H1 (cell line): ENCODE measurements around the gene ZWILCH. TPM values are rescaled to one million over a fixed set of nuclear protein-coding genes. Genes with fewer than 3 reads are reported as not detected.

Experiments used
- CTCF ChIA-PET: fragments of 300-600 bp; sonication (Branson Sonifier 250); formaldehyde crosslinking; loops from one replicate; lab custom pipeline; 2021; ENCODE audit not compliant: partially characterized antibody; lab: Charles Lee
- POLR2A ChIA-PET: fragments of 300-600 bp; sonication (Branson Sonifier 250); formaldehyde crosslinking; loops from one replicate; lab custom pipeline; 2021; ENCODE audit warnings: inconsistent platforms; ENCODE audit not compliant: partially characterized antibody; lab: Charles Lee
- DNase-seq, 2 experiments: peaks; one replicate each; pipeline versions ENCODE4 v3.0.0 to v3.0.0-alpha.2; 2010 to 2022; ENCODE audit warnings: low spot score in 2 of 2, low read depth in 1 of 2, mixed read lengths in 1 of 2
- FAIRE-seq: peaks from 2 replicates; lab custom pipeline; 2011; peaks lifted over from hg19 to GRCh38; lab: Jason Lieb, UNC
- H2AFZ ChIP-seq: 2 replicates; pipeline ENCODE4 v1.8.1; 2012; ENCODE audit warnings: low read length, inconsistent platforms
- H2AK5ac ChIP-seq: 2 replicates; pipeline ENCODE4 v1.6.1; 2013; ENCODE audit warnings: low read depth, low read length
- H2BK120ac ChIP-seq: replicated peaks from 2 replicates; pipeline ENCODE3; 2013; ENCODE audit warnings: low read depth, low read length, inconsistent platforms
- H2BK12ac ChIP-seq: 2 replicates; pipeline ENCODE4 v1.6.1; 2013; ENCODE audit warnings: low read depth, low read length
- H2BK15ac ChIP-seq: 2 replicates; pipeline ENCODE4 v1.6.1; 2013; ENCODE audit warnings: low read length
- H2BK20ac ChIP-seq: 2 replicates; pipeline ENCODE4 v1.6.1; 2013; ENCODE audit warnings: low read length
- H2BK5ac ChIP-seq: 2 replicates; pipeline ENCODE4 v1.6.1; 2013; ENCODE audit warnings: low read depth, low read length
- H3K14ac ChIP-seq: 2 replicates; pipeline ENCODE4 v1.6.1; 2013; ENCODE audit warnings: inconsistent platforms; ENCODE audit not compliant: insufficient read length
- H3K18ac ChIP-seq: 2 replicates; pipeline ENCODE4 v1.6.1; 2013; ENCODE audit warnings: low read length; ENCODE audit errors: extremely low read depth
- H3K23ac ChIP-seq: 2 replicates; pipeline ENCODE4 v1.6.1; 2013; ENCODE audit warnings: inconsistent platforms; ENCODE audit not compliant: insufficient read length
- H3K23me2 ChIP-seq: 2 replicates; pipeline ENCODE4 v1.6.1; 2013; ENCODE audit warnings: low read depth, low read length
- H3K27ac ChIP-seq: 2 replicates; pipeline ENCODE4 v1.6.1; 2011; ENCODE audit warnings: low read depth, low read length, inconsistent platforms
- H3K27me3 ChIP-seq, 4 experiments: replicated peaks in 1 of 4; 1 replicate in 1 of 4; 2 replicates in 3 of 4; pipeline versions ENCODE4 v1.6.1 to v1.8.1; 2011 to 2013; ENCODE audit warnings: low read length in 3 of 4, mild to moderate bottlenecking in 3 of 4, inconsistent platforms in 2 of 4, mixed read lengths in 2 of 4, moderate library complexity in 1 of 4; ENCODE audit not compliant: control insufficient read depth in 3 of 4, insufficient read depth in 3 of 4; ENCODE audit errors: extremely low read depth in 1 of 4
- H3K36me3 ChIP-seq, 4 experiments: 2 replicates each; pipeline versions ENCODE4 v1.6.1 to v1.8.1; 2011 to 2013; ENCODE audit warnings: mild to moderate bottlenecking in 4 of 4, low read length in 3 of 4, moderate library complexity in 2 of 4, control low read depth in 1 of 4, inconsistent platforms in 1 of 4; ENCODE audit not compliant: insufficient read depth in 4 of 4, control insufficient read depth in 2 of 4
- H3K4ac ChIP-seq: replicated peaks from 2 replicates; pipeline ENCODE3; 2013; ENCODE audit warnings: low read length, low read depth, mixed read lengths, inconsistent platforms; ENCODE audit not compliant: insufficient read length
- H3K4me1 ChIP-seq, 4 experiments: replicated peaks in 1 of 4; 1 replicate in 1 of 4; 2 replicates in 3 of 4; pipeline versions ENCODE4 v1.6.1 to v1.8.1; 2011 to 2013; ENCODE audit warnings: low read length in 3 of 4, inconsistent platforms in 2 of 4, mixed read lengths in 1 of 4; ENCODE audit not compliant: insufficient read depth in 4 of 4, control insufficient read depth in 3 of 4
- H3K4me2 ChIP-seq, 2 experiments: 2 replicates each; pipeline versions ENCODE4 v1.6.1 to v1.8.1; 2011 to 2013; ENCODE audit warnings: low read depth in 2 of 2, low read length in 2 of 2, control low read depth in 1 of 2, inconsistent platforms in 1 of 2, mild to moderate bottlenecking in 1 of 2; ENCODE audit not compliant: insufficient read depth in 1 of 2
- H3K4me3 ChIP-seq, 4 experiments: fragments of 200-600, 300-600 bp in 1 of 4; sonication (generic), shearing (Covaris generic), sonication (Bioruptor Twin) in 1 of 4; 2 replicates each; pipeline versions ENCODE4 v1.5.1 to v1.8.1; 2011 to 2016; ENCODE audit warnings: low read length in 4 of 4, low read depth in 3 of 4, control low read depth in 2 of 4, inconsistent platforms in 2 of 4, mild to moderate bottlenecking in 2 of 4, mixed read lengths in 1 of 4, moderate library complexity in 1 of 4; ENCODE audit not compliant: insufficient read depth in 2 of 4; ENCODE audit errors: extremely low read depth in 1 of 4
- H3K56ac ChIP-seq: replicated peaks from 2 replicates; pipeline ENCODE3; 2013; ENCODE audit warnings: low read depth, mild to moderate bottlenecking, mixed read lengths, low read length, inconsistent platforms; ENCODE audit not compliant: insufficient read length
- H3K79me1 ChIP-seq: 2 replicates; pipeline ENCODE4 v1.6.1; 2013; ENCODE audit warnings: low read depth, low read length, control low read depth
- H3K79me2 ChIP-seq, 2 experiments: 2 replicates each; pipeline versions ENCODE4 v1.6.1 to v1.8.1; 2012 to 2013; ENCODE audit warnings: low read length in 2 of 2, mild to moderate bottlenecking in 2 of 2, inconsistent platforms in 1 of 2; ENCODE audit not compliant: insufficient read depth in 2 of 2, control insufficient read depth in 1 of 2
- H3K9ac ChIP-seq, 4 experiments: replicated peaks in 1 of 4; 1 replicate in 1 of 4; 2 replicates in 3 of 4; pipeline versions ENCODE4 v1.6.1 to v1.8.1; 2011 to 2013; ENCODE audit warnings: low read depth in 3 of 4, low read length in 3 of 4, control low read depth in 2 of 4, mild to moderate bottlenecking in 2 of 4, moderate library complexity in 2 of 4, inconsistent platforms in 1 of 4; ENCODE audit errors: extremely low read depth in 1 of 4
- H3K9me3 ChIP-seq, 2 experiments: 2 replicates each; pipeline versions ENCODE4 v1.6.1 to v1.8.1; 2012 to 2013; ENCODE audit warnings: mild to moderate bottlenecking in 2 of 2, moderate library complexity in 2 of 2, control low read depth in 1 of 2, inconsistent platforms in 1 of 2, low read depth in 1 of 2, low read length in 1 of 2, mixed read lengths in 1 of 2; ENCODE audit not compliant: insufficient read depth in 2 of 2
- H4K20me1 ChIP-seq, 2 experiments: replicated peaks in 1 of 2; 2 replicates each; pipeline versions ENCODE3 to v1.8.1; 2011 to 2013; ENCODE audit warnings: inconsistent platforms in 2 of 2, low read length in 2 of 2, mild to moderate bottlenecking in 1 of 2; ENCODE audit not compliant: insufficient read depth in 2 of 2, control insufficient read depth in 1 of 2
- H4K5ac ChIP-seq: 2 replicates; pipeline ENCODE4 v1.6.1; 2013; ENCODE audit warnings: low read length, low read depth, mixed read lengths, inconsistent platforms; ENCODE audit not compliant: insufficient read length
- H4K8ac ChIP-seq: 2 replicates; pipeline ENCODE4 v1.8.0; 2013; ENCODE audit warnings: mild to moderate bottlenecking, moderate library complexity, low read length, inconsistent platforms; ENCODE audit not compliant: insufficient read depth; ENCODE audit errors: extremely low read depth
- H4K91ac ChIP-seq: replicated peaks from 2 replicates; pipeline ENCODE3; 2013; ENCODE audit warnings: low read length, mixed read lengths, inconsistent platforms; ENCODE audit not compliant: insufficient read length
- ATF2 ChIP-seq: IDR thresholded peaks from 2 replicates; pipeline ENCODE4 v1.6.1; 2012; ENCODE audit warnings: low read length, inconsistent platforms
- EGR1 ChIP-seq: IDR thresholded peaks from 2 replicates; pipeline ENCODE4 v1.6.1; 2011; ENCODE audit warnings: low read depth, low read length, borderline replicate concordance
- HDAC6 ChIP-seq: IDR thresholded peaks from one replicate; pipeline ENCODE4 v1.7.1; 2012; ENCODE audit warnings: low read depth, mild to moderate bottlenecking, inconsistent platforms, low read length, moderate library complexity
- KDM1A ChIP-seq: fragments of 200-600, 300-600 bp; sonication (generic); IDR thresholded peaks from 2 replicates; pipeline ENCODE4 v1.7.1; 2016; ENCODE audit warnings: mild to moderate bottlenecking, low read length, borderline replicate concordance
- POU5F1 ChIP-seq: IDR thresholded peaks from 2 replicates; pipeline ENCODE4 v1.6.1; 2011; ENCODE audit warnings: low read depth, mild to moderate bottlenecking, low read length, moderate library complexity
- TEAD4 ChIP-seq: IDR thresholded peaks from 2 replicates; pipeline ENCODE4 v1.6.1; 2012; ENCODE audit warnings: low read depth, low read length, inconsistent platforms, mixed read lengths
- WGBS, 2 experiments: shearing (Covaris generic) in 1 of 2; methylation state at CpG; one replicate each; pipeline versions ENCODE4 v1.1.6 to v1.1.7; 2013 to 2015; ENCODE audit warnings: low lambda C conversion rate in 2 of 2, mixed read lengths in 2 of 2, inconsistent platforms in 1 of 2, low coverage in 1 of 2, missing lambda C conversion rate in 1 of 2; ENCODE audit not compliant: insufficient replicate concordance in 2 of 2, insufficient coverage in 1 of 2, insufficient read length in 1 of 2; ENCODE audit errors: extremely low coverage in 1 of 2, missing lambda C conversion rate in 1 of 2; 5-methylcytosine and 5-hydroxymethylcytosine counted together
- polyA plus RNA-seq, 7 experiments: library from polyadenylated mRNA; depleted of rRNA in 3 of 7; stranded (reverse) in 5 of 7; unstranded in 2 of 7; fragments of >200 nt in 5 of 7; fragments of 200-250 nt in 2 of 7; gene quantifications; 1 replicate in 5 of 7; 2 replicates in 1 of 7; 4 replicates in 1 of 7; pipeline versions ENCODE4 v1.2.1 to v1.2.3, GENCODE V29; 2011 to 2013; ENCODE audit warnings: missing spikeins in 2 of 7, mixed read lengths in 2 of 7
- total RNA-seq: library from RNA; stranded (reverse); fragmentation: NEBNext Ultra II Directional; extraction: Animal tissue kit (Norgen Biotek cat#: 25700); gene quantifications from 2 replicates; pipeline ENCODE4 v1.2.1, GENCODE V29; 2021
- TF ChIP-seq, protein P1 (sequence below), 3 experiments: IDR thresholded peaks; 1 replicate in 2 of 3; 2 replicates in 1 of 3; pipeline versions ENCODE4 v1.5.1 to v1.6.1; 2011; ENCODE audit warnings: low read length in 3 of 3, mild to moderate bottlenecking in 3 of 3, inconsistent platforms in 2 of 3, low read depth in 1 of 3, moderate library complexity in 1 of 3; ENCODE audit not compliant: insufficient read depth in 1 of 3; ENCODE audit errors: control extremely low read depth in 1 of 3

Gene ZWILCH
- total and polyA plus RNA-seq, 2 of the 8 experiments (the other 6 are each of a cell fraction or from before 2014, with no cell fraction given) = 18.1 to 61.5 TPM

- WGBS, 2 experiments = 89% methylated on average over 9 of the region's 9 CpGs; no CpG with 5 or more reads in 1 of the 2 experiments
- POLR2A ChIA-PET = interaction anchor here (0.8 to 1.2 kb wide), 2 partner anchors 13 to 65 kb away, joined by 3 read pairs; partner anchors contain the start of genes RPL4 and ZWILCH
- TF ChIP-seq KDM1A (no peak), TEAD4 (no peak), ATF2 (no peak), POU5F1 (no peak), HDAC6 (no peak), EGR1 (no peak)
- TF ChIP-seq, protein P1, sequence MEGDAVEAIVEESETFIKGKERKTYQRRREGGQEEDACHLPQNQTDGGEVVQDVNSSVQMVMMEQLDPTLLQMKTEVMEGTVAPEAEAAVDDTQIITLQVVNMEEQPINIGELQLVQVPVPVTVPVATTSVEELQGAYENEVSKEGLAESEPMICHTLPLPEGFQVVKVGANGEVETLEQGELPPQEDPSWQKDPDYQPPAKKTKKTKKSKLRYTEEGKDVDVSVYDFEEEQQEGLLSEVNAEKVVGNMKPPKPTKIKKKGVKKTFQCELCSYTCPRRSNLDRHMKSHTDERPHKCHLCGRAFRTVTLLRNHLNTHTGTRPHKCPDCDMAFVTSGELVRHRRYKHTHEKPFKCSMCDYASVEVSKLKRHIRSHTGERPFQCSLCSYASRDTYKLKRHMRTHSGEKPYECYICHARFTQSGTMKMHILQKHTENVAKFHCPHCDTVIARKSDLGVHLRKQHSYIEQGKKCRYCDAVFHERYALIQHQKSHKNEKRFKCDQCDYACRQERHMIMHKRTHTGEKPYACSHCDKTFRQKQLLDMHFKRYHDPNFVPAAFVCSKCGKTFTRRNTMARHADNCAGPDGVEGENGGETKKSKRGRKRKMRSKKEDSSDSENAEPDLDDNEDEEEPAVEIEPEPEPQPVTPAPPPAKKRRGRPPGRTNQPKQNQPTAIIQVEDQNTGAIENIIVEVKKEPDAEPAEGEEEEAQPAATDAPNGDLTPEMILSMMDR (IDR thresholded peaks at IDR 0.05; ENCODE audit: control extremely low read depth in 1 of 3, insufficient read depth in 1 of 3, low read depth in 1 of 3, low read length in 3 of 3) = no peak
Observed at GRCh38 chr15:66569461-66570137, 64.5 kb downstream of the ZWILCH start.

More at GRCh38 chr15:66569461-66570137, 64.5 kb downstream of the ZWILCH start:
- Histone ChIP-seq H4K91ac (no peak overlapping the region), H2BK5ac (no peak overlapping the region), H3K27ac (no peak overlapping the region), H3K23me2 (0 out of 2 replicates have a peak, but pooled peaks cover 2% of the 10 kb centered on the region), H2AFZ (no peak overlapping the region), H3K79me2 (no peaks in the 10 kb centered on the region), H4K5ac (no peak overlapping the region), H3K36me3 (no peaks in the 10 kb centered on the region), H4K8ac (no peak overlapping the region; the same call in 1 of the 2 replicates), H3K23ac (no peak overlapping the region), H2BK20ac (no peak overlapping the region), H2BK12ac (no peak overlapping the region), H3K27me3 (no peaks in the 10 kb centered on the region), H2BK120ac (no peak overlapping the region), H3K4me2 (no peak overlapping the region), H4K20me1 (no peaks in the 10 kb centered on the region), H3K18ac (no peak overlapping the region), H3K79me1 (no peaks in the 10 kb centered on the region), H3K56ac (no peak overlapping the region), H2BK15ac (no peak overlapping the region), H3K4ac (no peak overlapping the region), H3K4me3 (no peak overlapping the region), H3K4me1 (peaks cover 4 to 17% (median 13%) of the 10 kb centered on the region in 4 experiments), H3K9ac (no peak overlapping the region), H2AK5ac (no peak overlapping the region), H3K14ac (no peak overlapping the region), H3K9me3 (no peaks in the 10 kb centered on the region)
- FAIRE-seq = no peak
- DNase-seq = no peak
- CTCF ChIA-PET = interaction anchor here (0.8 to 2.4 kb wide), 2 partner anchors 18 kb away, joined by 3 to 6 read pairs; no protein-coding TSS in a partner anchor
